HuH-7.5 (cell line): Measurements from ENCODE around the gene PCDH9.

ENCODE experiments used
- DNase-seq: peaks from one replicate; pipeline ENCODE4 v3.0.0; 2011; ENCODE audit warnings: low spot score

Gene PCDH9

GRCh38 chr13:66565279-66565678 lies 664.9 kb downstream of the PCDH9 start:
- DNase-seq, result no peak

GRCh38 chr13:66563076-66563475 lies 667.1 kb downstream of the PCDH9 start:
- DNase-seq, result no peak

GRCh38 chr13:66562054-66562453 lies 668.1 kb downstream of the PCDH9 start:
- DNase-seq, result no peak

DNA sequence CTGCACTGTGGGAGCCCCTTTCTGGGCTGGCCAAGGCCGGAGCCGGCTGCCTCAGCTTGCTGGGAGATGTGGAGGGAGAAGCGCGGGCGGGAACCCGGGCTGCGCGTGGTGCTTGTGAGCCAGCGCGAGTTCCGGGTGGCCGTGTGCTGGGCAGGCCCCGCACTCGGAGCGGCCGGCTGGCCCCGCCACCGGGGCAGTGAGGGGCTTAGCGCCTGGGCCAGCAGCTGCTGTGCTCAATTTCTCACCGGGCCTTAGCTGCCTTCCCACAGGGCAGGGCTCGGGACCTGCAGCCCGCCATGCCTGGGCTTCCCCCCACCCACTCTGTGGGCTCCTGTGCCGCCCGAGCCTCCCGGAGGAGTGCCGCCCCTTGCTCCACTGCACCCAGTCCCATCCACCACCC lies 669.1 kb downstream of the PCDH9 start:
- DNase-seq, result no peak

DNA sequence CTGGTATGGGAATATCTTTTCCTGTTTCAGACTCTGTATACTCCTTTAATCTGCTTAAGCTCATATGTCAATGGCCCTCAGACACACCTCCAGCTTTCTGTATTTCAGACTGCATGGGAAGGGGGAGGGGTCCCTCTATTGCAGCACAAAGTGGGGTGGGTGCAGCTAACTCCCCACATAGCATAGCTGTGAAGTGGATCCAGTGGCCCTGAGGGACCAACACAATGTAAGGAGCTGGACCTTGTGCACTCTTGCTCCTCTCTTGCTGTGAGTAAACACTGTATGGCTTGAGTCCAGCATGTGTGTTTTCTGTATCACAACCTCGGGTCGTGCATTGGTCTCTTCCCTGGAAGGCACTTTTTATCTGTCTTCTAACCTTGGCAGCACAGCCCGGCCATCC lies 669.9 kb downstream of the PCDH9 start:
- no peak for DNase-seq

- no peak for DNase-seq
Measured at GRCh38 chr13:66559093-66559492, 671.0 kb downstream of the PCDH9 start.

DNA sequence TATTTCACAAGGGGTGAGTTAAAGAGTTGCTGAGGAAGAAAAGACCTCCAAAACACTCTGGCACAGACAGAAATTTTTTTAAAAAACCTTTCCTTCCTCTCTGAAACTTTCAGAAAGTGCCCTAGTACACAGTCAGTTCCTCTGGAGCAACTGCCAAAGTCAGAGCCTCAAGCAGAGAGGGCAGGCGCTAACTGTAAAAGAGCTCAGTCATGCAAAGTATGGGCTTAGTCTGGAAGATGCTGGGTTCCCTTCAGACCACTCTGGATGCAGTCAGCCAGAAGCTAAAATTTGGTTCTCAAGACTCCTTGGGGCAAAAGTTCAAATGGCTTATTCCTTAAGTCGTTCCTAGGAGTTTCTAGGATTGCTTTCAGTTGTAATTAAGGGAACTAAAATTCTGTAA lies 671.6 kb downstream of the PCDH9 start:
- no peak for DNase-seq

GRCh38 chr13:66557357-66557756 lies 672.8 kb downstream of the PCDH9 start:
- DNase-seq, result no peak

DNA sequence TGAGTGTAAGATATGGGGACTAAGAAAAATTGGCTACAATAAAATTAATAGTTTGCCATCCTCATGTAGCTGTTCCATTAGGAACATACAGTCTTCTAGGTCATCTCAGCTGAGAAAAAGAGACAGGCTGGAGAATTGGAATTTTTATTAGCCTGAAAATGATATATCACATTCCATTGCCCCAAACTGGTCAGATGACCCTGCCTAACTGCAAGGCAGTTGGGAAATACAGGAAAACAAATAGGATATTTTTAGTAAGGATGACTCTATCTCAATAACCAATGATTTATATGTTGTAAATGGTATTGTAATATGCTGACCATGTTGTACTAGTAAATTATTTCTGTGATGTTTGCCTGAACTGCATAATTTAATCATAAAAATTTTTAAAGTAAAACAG lies 673.8 kb downstream of the PCDH9 start:
- DNase-seq, result no peak

DNA sequence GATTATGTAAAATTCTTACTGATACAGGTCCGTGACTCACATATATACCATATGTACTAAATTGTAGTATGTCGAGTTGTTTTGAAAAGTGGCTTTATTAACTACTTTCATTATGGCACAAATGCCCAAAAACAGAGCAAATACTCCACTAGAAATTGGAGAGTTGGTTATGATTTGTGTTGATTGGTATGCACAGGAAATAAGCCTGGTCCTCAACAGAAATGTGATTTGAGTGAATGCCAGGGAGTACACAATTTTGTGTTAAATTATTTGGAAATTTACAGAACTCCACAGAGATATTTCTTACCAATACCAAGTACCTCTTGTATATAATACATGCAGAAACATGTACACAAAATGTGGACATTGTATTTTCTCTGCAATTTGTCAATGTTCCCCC lies 676.7 kb downstream of the PCDH9 start:
- DNase-seq, result no peak

- DNase-seq, result no peak
Measured at GRCh38 chr13:66551128-66551527, 679.0 kb downstream of the PCDH9 start.

DNA sequence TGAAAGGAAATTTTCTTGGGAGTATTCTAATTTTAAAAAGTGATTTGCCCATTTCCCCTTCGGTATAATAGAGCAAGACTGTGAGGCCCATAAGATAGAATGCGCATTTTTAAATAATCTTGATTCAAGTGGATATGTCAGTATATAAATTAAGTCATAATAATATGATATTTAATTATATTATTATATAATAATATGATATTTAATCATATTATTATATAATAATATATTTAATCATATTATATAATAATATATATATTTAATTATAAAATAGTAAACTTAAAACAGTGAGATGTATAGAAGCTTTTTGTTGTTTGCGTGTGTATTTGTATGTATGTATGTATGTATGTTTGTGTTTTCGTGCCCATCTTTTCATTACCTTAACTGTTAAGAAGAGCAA lies 682.5 kb downstream of the PCDH9 start:
- no peak for DNase-seq

DNA sequence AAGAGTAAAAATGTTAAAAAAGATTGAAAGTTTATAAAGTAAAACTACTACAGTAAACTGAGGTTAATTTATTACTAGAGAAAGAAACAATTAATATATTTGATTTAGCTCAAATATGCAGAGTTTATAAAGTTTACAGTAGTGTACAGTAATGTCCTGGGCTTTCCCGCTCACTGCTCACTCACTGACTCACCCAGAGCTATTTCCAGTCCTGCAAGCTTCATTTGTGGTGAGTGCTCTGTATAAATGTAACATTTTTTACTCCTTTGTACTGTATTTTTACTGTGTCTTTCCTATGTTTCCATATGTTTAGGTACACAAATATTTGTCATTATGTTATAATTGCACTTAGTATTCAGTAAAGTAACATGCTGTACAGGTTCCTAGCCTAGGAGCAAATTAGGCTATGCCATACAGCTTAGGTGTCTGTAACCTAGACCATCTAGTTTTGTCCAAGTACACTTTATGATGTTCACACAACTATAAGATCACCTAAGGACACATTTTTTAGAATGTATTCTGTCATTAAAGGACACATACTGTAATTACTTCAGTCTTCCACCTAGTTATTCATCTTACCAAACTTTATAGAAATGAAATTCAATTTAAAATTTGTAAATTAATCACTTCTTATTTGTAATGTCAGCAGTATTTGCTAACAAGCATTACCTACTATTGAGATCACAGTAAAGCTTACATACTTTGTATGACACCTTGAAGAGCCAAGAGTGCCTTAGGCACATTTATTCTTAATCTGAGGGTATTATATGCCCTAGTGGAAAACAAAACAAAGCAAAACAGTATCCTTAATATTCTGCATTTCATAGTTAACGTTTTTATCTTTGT lies 683.4 kb downstream of the PCDH9 start:
- no peak for DNase-seq

GRCh38 chr13:66543780-66544179 lies 686.4 kb downstream of the PCDH9 start:
- no peak for DNase-seq

GRCh38 chr13:66537417-66537816 lies 692.7 kb downstream of the PCDH9 start:
- DNase-seq, result no peak

DNA sequence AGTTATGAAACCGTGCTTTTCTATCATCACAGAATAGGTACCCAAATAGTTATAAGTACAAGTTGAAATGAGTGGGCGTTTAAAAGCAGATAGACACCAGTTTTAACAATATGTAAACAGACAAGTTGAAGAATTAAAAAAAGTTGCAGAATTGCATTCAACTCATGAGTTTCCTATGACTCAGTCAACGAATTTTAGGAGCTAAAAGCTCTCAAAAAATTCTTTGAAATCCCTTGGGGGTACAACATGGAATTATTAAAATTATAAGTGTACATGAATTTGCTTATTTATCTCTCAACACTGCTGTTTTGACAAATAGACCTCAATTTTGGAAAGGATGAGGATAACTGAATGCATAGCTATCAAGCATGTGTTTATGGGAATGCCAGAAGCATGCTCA lies 693.4 kb downstream of the PCDH9 start:
- no peak for DNase-seq

DNA sequence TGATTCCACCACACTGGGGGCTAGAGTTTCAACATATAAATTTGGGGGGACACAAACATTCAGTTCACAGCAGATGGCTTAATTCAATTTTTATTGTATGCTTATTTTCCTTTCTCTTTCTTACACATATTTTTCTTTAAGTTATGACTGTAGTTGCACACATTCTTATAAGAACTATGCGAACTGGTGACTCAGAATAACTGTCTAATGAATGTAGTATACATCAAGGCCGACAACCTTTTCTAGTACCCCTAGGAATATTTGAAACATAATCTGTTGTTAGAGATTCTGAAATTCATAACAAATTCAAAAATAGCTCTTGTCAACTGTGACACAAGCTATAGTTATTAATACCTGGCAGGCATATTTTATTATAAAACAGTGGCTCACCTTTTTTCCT lies 695.6 kb downstream of the PCDH9 start:
- DNase-seq, result no peak

- DNase-seq, result no peak
Measured at GRCh38 chr13:66532845-66533244, 697.3 kb downstream of the PCDH9 start.

DNA sequence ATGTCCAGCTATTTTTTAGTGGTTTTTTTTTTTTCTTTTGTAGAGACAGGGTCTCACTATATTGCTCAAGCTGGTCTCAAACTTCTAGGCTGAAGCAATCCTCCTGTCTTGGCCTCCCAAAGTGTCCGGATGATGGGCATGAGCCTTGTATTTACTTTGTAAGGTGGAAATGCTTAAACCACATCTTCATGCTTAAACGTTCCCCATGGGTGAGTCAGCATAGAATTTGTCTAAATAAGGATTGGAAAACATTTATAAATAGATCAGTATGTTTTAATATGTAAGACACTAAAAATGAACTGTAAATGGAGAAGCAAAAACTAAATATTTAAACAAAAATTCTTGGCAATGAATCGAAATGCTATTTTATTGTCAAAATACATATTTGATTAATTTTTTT lies 698.0 kb downstream of the PCDH9 start:
- DNase-seq, result no peak

DNA sequence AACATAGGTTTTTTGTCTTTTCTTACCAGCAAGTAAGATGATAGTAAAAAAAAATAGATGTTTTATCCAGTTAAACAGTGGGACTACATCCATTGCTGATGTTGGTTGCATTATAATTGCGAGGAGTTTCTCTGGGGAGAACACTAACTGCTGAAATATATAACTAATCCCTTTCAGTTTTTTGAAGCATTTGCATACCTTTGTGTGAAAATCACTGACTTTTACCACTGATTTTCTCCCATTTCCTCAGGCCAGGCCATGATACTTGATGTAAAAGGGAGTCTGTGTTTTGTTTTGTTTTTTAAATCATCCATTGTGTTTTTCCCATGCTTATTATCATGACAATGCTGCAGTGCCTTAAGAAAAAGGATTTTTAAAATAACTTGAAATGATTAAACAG lies 699.5 kb downstream of the PCDH9 start:
- no peak for DNase-seq

DNA sequence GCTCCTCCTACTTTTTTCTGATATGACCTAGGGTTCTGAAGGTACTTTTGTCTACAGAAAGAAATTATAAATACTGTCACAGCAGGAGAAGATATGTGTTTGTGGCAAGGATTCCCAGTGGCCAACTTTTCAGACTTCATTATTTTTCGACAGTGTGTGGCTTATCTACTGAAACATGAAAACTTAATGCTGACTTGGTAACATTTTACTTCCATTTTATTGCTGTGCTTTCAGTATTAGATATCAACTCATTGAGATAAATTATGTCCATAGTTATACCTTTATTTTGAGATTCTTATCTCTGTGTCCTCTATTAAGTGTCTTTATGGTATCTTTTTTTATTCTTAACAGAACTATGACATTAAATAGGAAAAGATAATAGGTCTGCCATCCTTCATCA lies 700.0 kb downstream of the PCDH9 start:
- DNase-seq, result no peak

DNA sequence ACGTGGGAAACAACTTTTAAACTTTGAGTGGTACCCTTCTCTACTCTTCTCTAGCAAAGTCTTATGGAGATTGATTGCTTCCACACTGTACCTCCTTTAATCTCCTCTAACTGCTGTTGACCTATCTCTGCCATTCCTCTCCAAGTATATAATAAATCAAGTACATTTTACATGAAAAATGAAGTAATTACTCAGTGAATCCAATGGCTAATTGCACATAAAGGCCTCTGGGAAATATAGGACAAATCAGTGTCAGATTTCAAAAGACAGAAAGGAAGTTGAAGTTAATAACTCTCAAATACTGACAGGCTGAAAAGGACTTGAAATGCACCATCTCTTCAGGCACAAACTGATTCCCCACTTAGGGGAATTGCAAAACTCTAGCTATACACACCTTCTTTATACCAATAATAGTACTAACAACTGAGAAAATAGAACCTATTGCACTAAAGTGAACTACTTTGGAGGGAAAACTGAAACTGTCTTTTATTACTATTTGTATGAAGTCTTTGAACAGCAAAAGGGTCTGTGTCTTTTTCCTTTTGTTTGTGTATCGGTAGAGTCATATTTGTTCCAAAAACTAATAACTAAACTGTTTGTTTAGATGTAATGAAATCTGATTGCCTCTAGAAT lies 701.1 kb downstream of the PCDH9 start:
- no peak for DNase-seq

- no peak for DNase-seq
Measured at GRCh38 chr13:66528180-66528579, 702.0 kb downstream of the PCDH9 start.
